Uterus (tissue), 4 donors: ENCODE data around the gene RGS8. TPM values are rescaled to one million over a fixed set of nuclear protein-coding genes. Genes with fewer than 3 reads are reported as not detected.

Experiments used
- DNase-seq, 2 donors: peaks; one replicate each; pipeline ENCODE4 v3.0.0-alpha.2; 2019 to 2020
- H3K27ac ChIP-seq, 2 donors: fragments of 200-600 bp; sonication (generic); 1 replicate in 1 of 2; 2 replicates in 1 of 2; pipeline ENCODE4 v1.5.1; 2016 to 2018
- H3K27me3 ChIP-seq, 2 donors: fragments of 200-600 bp; sonication (generic); one replicate each; pipeline ENCODE4 v1.5.1; 2018 to 2019; ENCODE audit warnings: control low read depth in 1 of 2
- H3K36me3 ChIP-seq, 2 donors: fragments of 200-600 bp; sonication (generic); one replicate each; pipeline ENCODE4 v1.5.1; 2019; ENCODE audit warnings: control low read depth in 1 of 2
- H3K4me1 ChIP-seq, 2 donors: fragments of 200-600 bp; sonication (generic); one replicate each; pipeline ENCODE4 v1.5.1; 2018 to 2019; ENCODE audit warnings: control low read depth in 1 of 2
- H3K4me3 ChIP-seq, 2 donors: fragments of 200-600 bp; sonication (generic); 1 replicate in 1 of 2; 2 replicates in 1 of 2; pipeline ENCODE4 v1.5.1; 2018 to 2019; ENCODE audit warnings: mild to moderate bottlenecking in 1 of 2
- H3K9me3 ChIP-seq, 2 donors: fragments of 200-600 bp; sonication (generic); one replicate each; pipeline ENCODE4 v1.5.1; 2019; ENCODE audit warnings: control low read depth in 1 of 2
- POLR2A ChIP-seq, 2 donors: fragments of 450-650 bp; IDR thresholded peaks; one replicate each; pipeline ENCODE4 v1.6.1; 2016; ENCODE audit warnings: antibody characterized with exemption in 2 of 2, mild to moderate bottlenecking in 1 of 2, moderate library complexity in 1 of 2
- intact Hi-C: fragments of 100-400 bp; cut with DNase I; formaldehyde crosslinking; loops from one replicate; pipeline ENCODE4 v1.15.1; 2023; ENCODE audit warnings: low total_unique reads
- total RNA-seq, 4 donors: library from RNA; depleted of rRNA in 3 of 4; stranded (reverse); fragments of >200 nt in 3 of 4; gene quantifications; one replicate each; pipeline versions ENCODE4 v1.1.0 to v1.2.4, GENCODE V29; 2014 to 2023
- TF ChIP-seq, protein P1 (sequence below), 4 experiments: fragments of 200-600 bp in 2 of 4; fragments of 450-650 bp in 2 of 4; sonication (generic) in 2 of 4; IDR thresholded peaks; one replicate each; pipeline ENCODE4 v1.5.1; 2016 to 2019; ENCODE audit warnings: antibody characterized with exemption in 4 of 4, mild to moderate bottlenecking in 2 of 4, moderate library complexity in 1 of 4
- donor health status: DM: yes; HTN: yes; CAD: no.

The RGS8 gene
- total RNA-seq, 4 donors from 2014 or later: not detected

DNA sequence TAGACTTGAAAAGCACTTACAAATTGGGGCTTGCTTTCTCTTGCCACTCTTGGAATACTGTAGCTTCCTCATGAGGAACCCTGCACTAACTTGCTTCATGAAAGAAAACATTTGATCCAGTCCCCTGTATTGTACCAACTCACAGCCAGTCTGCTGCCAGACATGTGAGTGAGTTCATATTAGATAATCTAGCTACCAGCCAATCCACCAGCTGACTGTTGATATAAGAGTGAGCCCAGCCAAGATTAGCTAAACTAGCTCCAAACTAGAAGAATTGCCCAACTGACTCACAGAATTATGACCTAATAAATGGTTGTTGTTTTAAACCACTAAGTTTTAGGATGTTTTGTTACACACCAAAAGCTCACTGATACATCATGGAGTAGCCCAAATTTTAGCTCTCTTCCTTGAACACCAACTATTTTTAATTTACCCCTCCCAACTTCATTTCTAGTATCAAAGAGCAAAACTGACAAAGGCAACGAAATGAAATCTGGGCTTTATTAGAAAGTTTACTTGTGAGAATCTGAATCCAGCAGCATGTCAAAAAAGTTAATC lies 6.6 kb upstream of the RGS8 start:
- no peaks in the 10 kb centered on the region for H3K9me3 ChIP-seq
- H3K36me3 ChIP-seq: no peaks in the 10 kb centered on the region
- DNase-seq: no peak
- intact Hi-C loops: no loop called here
- H3K4me3 ChIP-seq: no peak overlapping the region
- H3K4me1 ChIP-seq: no peaks in the 10 kb centered on the region
- TF ChIP-seq, protein P1, sequence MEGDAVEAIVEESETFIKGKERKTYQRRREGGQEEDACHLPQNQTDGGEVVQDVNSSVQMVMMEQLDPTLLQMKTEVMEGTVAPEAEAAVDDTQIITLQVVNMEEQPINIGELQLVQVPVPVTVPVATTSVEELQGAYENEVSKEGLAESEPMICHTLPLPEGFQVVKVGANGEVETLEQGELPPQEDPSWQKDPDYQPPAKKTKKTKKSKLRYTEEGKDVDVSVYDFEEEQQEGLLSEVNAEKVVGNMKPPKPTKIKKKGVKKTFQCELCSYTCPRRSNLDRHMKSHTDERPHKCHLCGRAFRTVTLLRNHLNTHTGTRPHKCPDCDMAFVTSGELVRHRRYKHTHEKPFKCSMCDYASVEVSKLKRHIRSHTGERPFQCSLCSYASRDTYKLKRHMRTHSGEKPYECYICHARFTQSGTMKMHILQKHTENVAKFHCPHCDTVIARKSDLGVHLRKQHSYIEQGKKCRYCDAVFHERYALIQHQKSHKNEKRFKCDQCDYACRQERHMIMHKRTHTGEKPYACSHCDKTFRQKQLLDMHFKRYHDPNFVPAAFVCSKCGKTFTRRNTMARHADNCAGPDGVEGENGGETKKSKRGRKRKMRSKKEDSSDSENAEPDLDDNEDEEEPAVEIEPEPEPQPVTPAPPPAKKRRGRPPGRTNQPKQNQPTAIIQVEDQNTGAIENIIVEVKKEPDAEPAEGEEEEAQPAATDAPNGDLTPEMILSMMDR (IDR thresholded peaks at IDR 0.05): no peak
- TF ChIP-seq POLR2A (IDR thresholded peaks at IDR 0.05): no peak
- H3K27me3 ChIP-seq: no peaks in the 10 kb centered on the region
- H3K27ac ChIP-seq: no peak overlapping the region

DNA sequence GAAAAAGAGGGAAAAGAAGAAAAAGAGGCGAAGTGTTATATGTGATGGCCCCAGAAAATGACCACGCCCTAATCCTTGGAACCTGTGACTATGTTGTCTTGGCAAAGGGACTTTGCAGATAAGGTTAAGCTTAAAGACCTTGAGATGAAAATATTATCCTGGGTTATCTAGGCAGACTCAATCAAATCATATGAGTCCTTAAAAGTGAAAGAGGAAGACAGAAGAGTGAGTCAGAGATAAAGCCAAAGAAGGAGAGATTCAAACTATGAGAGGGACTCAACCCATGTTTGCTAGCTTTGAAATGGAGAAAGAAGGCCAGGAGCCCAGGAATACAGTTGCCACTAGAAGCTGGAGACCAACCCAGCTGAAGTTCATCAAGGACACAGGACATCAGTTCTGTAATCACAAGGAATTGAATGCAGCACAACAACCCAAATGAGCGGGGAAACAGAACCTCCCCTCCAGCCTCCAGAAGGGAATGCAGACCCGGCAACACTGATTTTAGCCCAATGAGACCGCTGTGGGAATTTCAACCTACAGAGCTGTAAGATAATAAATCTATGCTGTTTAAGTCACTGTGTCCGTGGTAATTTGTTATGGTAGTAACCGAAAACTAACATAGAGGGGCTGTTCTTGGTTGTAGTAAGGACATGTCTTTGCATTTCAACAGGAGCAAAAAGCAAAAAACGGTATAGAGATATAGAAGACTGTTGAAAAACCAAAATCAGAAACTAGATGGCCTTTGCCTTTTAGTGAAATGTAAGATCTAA lies 4.2 kb upstream of the RGS8 start:
- no peak overlapping the region for H3K4me3 ChIP-seq
- no peaks in the 10 kb centered on the region for H3K36me3 ChIP-seq
- intact Hi-C loops: no loop called here
- H3K27me3 ChIP-seq: no peaks in the 10 kb centered on the region
- no peak for TF ChIP-seq POLR2A (IDR thresholded peaks at IDR 0.05)
- TF ChIP-seq, protein P1 (IDR thresholded peaks at IDR 0.05): no peak
- no peaks in the 10 kb centered on the region for H3K9me3 ChIP-seq
- no peak for DNase-seq
- no peaks in the 10 kb centered on the region for H3K4me1 ChIP-seq
- H3K27ac ChIP-seq: no peak overlapping the region

- no peaks in the 10 kb centered on the region for H3K27me3 ChIP-seq
- H3K36me3 ChIP-seq: no peaks in the 10 kb centered on the region
- intact Hi-C loops: no loop called here
- no peak for DNase-seq
- H3K4me1 ChIP-seq: no peaks in the 10 kb centered on the region
- no peak overlapping the region for H3K4me3 ChIP-seq
- no peaks in the 10 kb centered on the region for H3K9me3 ChIP-seq
- TF ChIP-seq, protein P1 (IDR thresholded peaks at IDR 0.05): no peak
- no peak for TF ChIP-seq POLR2A (IDR thresholded peaks at IDR 0.05)
- H3K27ac ChIP-seq: no peak overlapping the region
These were observed 3.0 kb upstream of the RGS8 start for GRCh38 chr1:182687361-182687760.

DNA sequence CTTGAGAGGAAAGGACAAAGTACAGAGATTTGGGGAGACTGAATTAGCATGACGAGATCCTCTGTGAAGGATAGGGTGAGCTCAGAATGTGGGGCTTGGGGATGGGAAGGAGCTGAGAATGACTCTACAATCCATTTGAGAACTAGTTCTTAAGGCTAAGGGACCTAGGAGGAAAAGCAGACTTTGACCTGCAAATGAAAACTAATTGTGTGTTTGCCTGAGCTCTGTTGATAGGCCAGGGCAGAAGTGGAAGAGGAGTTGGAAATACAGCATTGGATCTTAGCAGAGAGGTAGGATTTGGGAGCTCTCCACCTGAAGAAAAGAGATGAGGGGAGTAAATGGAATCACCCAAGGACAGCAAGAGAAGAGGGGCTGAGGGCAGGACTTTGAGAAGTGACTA lies 2.1 kb upstream of the RGS8 start:
- no peaks in the 10 kb centered on the region for H3K36me3 ChIP-seq
- no peak overlapping the region for H3K27ac ChIP-seq
- no peaks in the 10 kb centered on the region for H3K27me3 ChIP-seq
- H3K4me3 ChIP-seq: no peak overlapping the region
- no peaks in the 10 kb centered on the region for H3K4me1 ChIP-seq
- intact Hi-C loops: no loop called here
- DNase-seq: no peak
- TF ChIP-seq, protein P1 (IDR thresholded peaks at IDR 0.05): no peak
- no peak for TF ChIP-seq POLR2A (IDR thresholded peaks at IDR 0.05)
- no peaks in the 10 kb centered on the region for H3K9me3 ChIP-seq

DNA sequence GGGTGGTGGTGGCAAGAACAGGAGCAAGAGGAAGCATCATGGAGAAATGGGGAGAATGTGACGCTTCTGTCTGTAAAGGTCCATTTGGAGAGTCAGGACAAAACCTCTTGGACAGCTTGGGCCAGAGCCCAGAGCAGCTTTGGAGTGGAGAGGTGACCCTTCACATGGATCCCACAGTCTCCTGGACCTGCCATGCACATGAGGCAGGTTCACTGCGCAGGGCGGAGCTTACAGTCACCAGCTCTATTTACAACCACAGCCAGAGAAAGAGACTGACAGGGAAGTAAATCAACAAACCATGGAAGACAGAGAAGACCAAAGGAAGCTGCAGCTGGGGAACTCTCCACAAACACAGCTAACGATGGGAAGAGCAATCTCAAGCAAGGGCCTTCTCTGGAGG lies 828 bp upstream of the RGS8 start:
- no peak for DNase-seq

More for the DNA sequence above, 828 bp upstream of the RGS8 start:
- Histone ChIP-seq H3K4me1 (no peaks in the 10 kb centered on the region), H3K27me3 (no peaks in the 10 kb centered on the region), H3K27ac (no peak overlapping the region), H3K36me3 (no peaks in the 10 kb centered on the region), H3K9me3 (no peaks in the 10 kb centered on the region), H3K4me3 (no peak overlapping the region)
- TF ChIP-seq, protein P1 (IDR thresholded peaks at IDR 0.05): no peak
- TF ChIP-seq POLR2A (IDR thresholded peaks at IDR 0.05): no peak
- intact Hi-C loops: no loop called here
